Upper lobe of left lung (tissue), 6 donors: ENCODE measurements around the gene GRK5. TPM values are rescaled to one million over a fixed set of nuclear protein-coding genes. Genes with fewer than 3 reads are reported as not detected.
A peak's percentile ranks its signal among the peaks of the same experiment; 100 is the strongest.

Source experiments
- ATAC-seq, 2 donors: fragments of 200-7000 bp; cut with Tn5 transposase; one replicate each; pipeline ENCODE4 v1.9.1; 2022; ENCODE audit warnings: mild to moderate bottlenecking in 2 of 2, moderate library complexity in 2 of 2; ENCODE audit not compliant: low FRiP score in 2 of 2
- DNase-seq, 2 donors: peaks; one replicate each; pipeline ENCODE4 v3.0.0-alpha.2; 2019 to 2020
- H3K27ac ChIP-seq, 4 donors: fragments of 200-600 bp; sonication (generic); one replicate each; pipeline ENCODE4 v1.5.1; 2016 to 2019
- H3K27me3 ChIP-seq, 4 donors: fragments of 200-600 bp; sonication (generic); one replicate each; pipeline ENCODE4 v1.5.1; 2017 to 2019
- H3K36me3 ChIP-seq, 4 donors: fragments of 200-600 bp; sonication (generic); one replicate each; pipeline ENCODE4 v1.5.1; 2016 to 2019
- H3K4me1 ChIP-seq, 4 donors: fragments of 200-600 bp; sonication (generic); one replicate each; pipeline ENCODE4 v1.5.1; 2018 to 2019
- H3K4me3 ChIP-seq, 4 donors: fragments of 200-600 bp; sonication (generic); one replicate each; pipeline ENCODE4 v1.5.1; 2017 to 2019; ENCODE audit warnings: mild to moderate bottlenecking in 2 of 4, moderate library complexity in 1 of 4
- H3K9me3 ChIP-seq, 4 donors: fragments of 200-600 bp; sonication (generic); one replicate each; pipeline ENCODE4 v1.5.1; 2018 to 2019
- CTCF ChIP-seq, 6 experiments: fragments of 450-650 bp in 4 of 6; fragments of 200-600 bp in 2 of 6; sonication (generic) in 2 of 6; IDR thresholded peaks; one replicate each; pipeline ENCODE4 v1.5.1; 2016 to 2019; ENCODE audit warnings: antibody characterized with exemption in 6 of 6
- EP300 ChIP-seq, 4 donors: sonication (generic); formaldehyde crosslinking; IDR thresholded peaks; one replicate each; pipeline ENCODE4 v1.5.1; 2017; ENCODE audit warnings: antibody characterized with exemption in 4 of 4, control low read depth in 2 of 4
- POLR2A ChIP-seq, 4 donors: fragments of 450-650 bp; IDR thresholded peaks; one replicate each; pipeline ENCODE4 v1.5.1; 2016 to 2017; ENCODE audit warnings: antibody characterized with exemption in 4 of 4, mild to moderate bottlenecking in 2 of 4
- POLR2AphosphoS5 ChIP-seq, 2 donors: sonication (generic); formaldehyde crosslinking; IDR thresholded peaks; one replicate each; pipeline ENCODE4 v1.5.1; 2017; ENCODE audit warnings: antibody characterized with exemption in 2 of 2
- WGBS, 2 donors: methylation state at CpG; one replicate each; pipeline ENCODE4 v1.1.5; 2017 to 2018; 5-methylcytosine and 5-hydroxymethylcytosine counted together
- total RNA-seq, 6 donors: library from RNA; depleted of rRNA in 4 of 6; stranded (reverse); fragments of >200 nt in 4 of 6; gene quantifications; one replicate each; pipeline versions ENCODE4 v1.1.0 to v1.2.1, GENCODE V29; 2016 to 2021
- donor health status: DM: no; HTN: no; CAD: no; lungs with moderate emphysema.
- donor health status: DM: no; HTN: yes; CAD: no; lungs with severe emphysema.

Gene GRK5
- total RNA-seq, 6 donors from 2014 or later: 38.6 to 80.9 (median 61.1) TPM

- peaks cover 0 to 6% (median 1%) of the 10 kb centered on the region in 4 donors for H3K9me3 ChIP-seq
- no peaks in the 10 kb centered on the region for H3K27me3 ChIP-seq
- WGBS, 2 donors: 64 to 77% methylated on average over 4 to 9 of the region's 9 CpGs
- peak overlapping the region; percentile 41 to 65 (median 52) for H3K27ac ChIP-seq
- no peak for DNase-seq
- no peak overlapping the region for H3K4me3 ChIP-seq
- H3K4me1 ChIP-seq: peaks cover 18 to 31% (median 25%) of the 10 kb centered on the region in 4 donors
- TF ChIP-seq EP300 (IDR thresholded peaks at IDR 0.05): no peak
- no peak for TF ChIP-seq CTCF (IDR thresholded peaks at IDR 0.05)
- TF ChIP-seq POLR2A (IDR thresholded peaks at IDR 0.05): no peak
- no peak for TF ChIP-seq POLR2AphosphoS5 (IDR thresholded peaks at IDR 0.05)
- ATAC-seq: no peak
- peaks cover 0 to 14% (median 0%) of the 10 kb centered on the region in 4 donors for H3K36me3 ChIP-seq
These were observed 142.6 kb downstream of the GRK5 start for GRCh38 chr10:119349937-119350501.

- H3K27ac ChIP-seq: peak overlapping the region; percentile 41 to 65 (median 48)
- TF ChIP-seq EP300 (IDR thresholded peaks at IDR 0.05) (no peak), CTCF (IDR thresholded peaks at IDR 0.05) (no peak), POLR2AphosphoS5 (IDR thresholded peaks at IDR 0.05) (peak in 1 of 2 donors; percentile 9), POLR2A (IDR thresholded peaks at IDR 0.05) (no peak)
- peak in 1 of 2 donors; percentile 68 for ATAC-seq
- peaks cover 0 to 14% (median 0%) of the 10 kb centered on the region in 4 donors for H3K36me3 ChIP-seq
- H3K4me3 ChIP-seq: no peak overlapping the region
- 47 to 62% methylated on average over 8 of the region's 8 CpGs for WGBS, 2 donors
- peaks cover 18 to 31% (median 25%) of the 10 kb centered on the region in 4 donors for H3K4me1 ChIP-seq
- no peak for DNase-seq
- H3K9me3 ChIP-seq: peaks cover 0 to 7% (median 1%) of the 10 kb centered on the region in 4 donors
- no peaks in the 10 kb centered on the region for H3K27me3 ChIP-seq
These were observed 143.2 kb downstream of the GRK5 start for GRCh38 chr10:119350502-119351097.

- H3K4me1 ChIP-seq: peaks cover 18 to 31% (median 25%) of the 10 kb centered on the region in 4 donors
- ATAC-seq: no peak
- H3K27ac ChIP-seq: peak overlapping the region in 3 of 4 donors; percentile 14 to 65 (median 53)
- no peak for TF ChIP-seq POLR2A (IDR thresholded peaks at IDR 0.05)
- no peak for TF ChIP-seq EP300 (IDR thresholded peaks at IDR 0.05)
- no peak for TF ChIP-seq CTCF (IDR thresholded peaks at IDR 0.05)
- no peak for TF ChIP-seq POLR2AphosphoS5 (IDR thresholded peaks at IDR 0.05)
- DNase-seq: no peak
- no peaks in the 10 kb centered on the region for H3K27me3 ChIP-seq
- 85% methylated on average over 4 of the region's 4 CpGs for WGBS, 2 donors
- no peak overlapping the region for H3K4me3 ChIP-seq
- H3K9me3 ChIP-seq: peaks cover 0 to 13% (median 4%) of the 10 kb centered on the region in 4 donors
- peaks cover 0 to 14% (median 0%) of the 10 kb centered on the region in 4 donors for H3K36me3 ChIP-seq
These were observed 143.8 kb downstream of the GRK5 start for GRCh38 chr10:119351189-119351588.

- DNase-seq (no peak), ATAC-seq (no peak)
- Histone ChIP-seq H3K27me3 (no peaks in the 10 kb centered on the region), H3K27ac (peak overlapping the region in 1 of 4 donors; percentile 12), H3K36me3 (peaks cover 0 to 14% (median 0%) of the 10 kb centered on the region in 4 donors), H3K9me3 (peaks cover 0 to 17% (median 5%) of the 10 kb centered on the region in 4 donors), H3K4me3 (no peak overlapping the region), H3K4me1 (peaks cover 18 to 31% (median 22%) of the 10 kb centered on the region in 4 donors)
- WGBS, 2 donors: 93 to 94% methylated on average over 2 of the region's 2 CpGs
- no peak for TF ChIP-seq EP300 (IDR thresholded peaks at IDR 0.05)
- no peak for TF ChIP-seq CTCF (IDR thresholded peaks at IDR 0.05)
- no peak for TF ChIP-seq POLR2AphosphoS5 (IDR thresholded peaks at IDR 0.05)
- TF ChIP-seq POLR2A (IDR thresholded peaks at IDR 0.05): no peak
These were observed 144.7 kb downstream of the GRK5 start for GRCh38 chr10:119352042-119352441.
